ACC112 (cell line): ENCODE data around the gene TMEM37.

Experiments
- H2AFZ ChIP-seq: fragments of 200-600 bp; sonication (generic); one replicate; pipeline ENCODE4 v1.6.0; 2017; ENCODE audit warnings: antibody characterized with exemption, low read length; ENCODE audit not compliant: unreplicated experiment
- H3K27ac ChIP-seq: fragments of 200-600 bp; sonication (generic); 2 replicates; pipeline ENCODE4 v1.5.1; 2014; ENCODE audit warnings: low read depth, mild to moderate bottlenecking, antibody characterized with exemption, low read length, moderate library complexity
- H3K27me3 ChIP-seq: fragments of 200-600 bp; sonication (generic); 2 replicates; pipeline ENCODE4 v1.6.1; 2014; ENCODE audit warnings: mild to moderate bottlenecking, antibody characterized with exemption, low read length, moderate library complexity, mixed read lengths; ENCODE audit not compliant: insufficient read depth
- H3K36me3 ChIP-seq: fragments of 200-600 bp; sonication (generic); 2 replicates; pipeline ENCODE4 v1.6.1; 2016; ENCODE audit warnings: mild to moderate bottlenecking, antibody characterized with exemption, low read length, moderate library complexity, mixed read lengths; ENCODE audit not compliant: insufficient read depth
- H3K4me1 ChIP-seq: fragments of 200-600 bp; sonication (generic); one replicate; pipeline ENCODE4 v1.6.1; 2016; ENCODE audit warnings: low read length, mixed read lengths; ENCODE audit not compliant: insufficient read depth, unreplicated experiment, control insufficient read depth
- H3K4me3 ChIP-seq: fragments of 200-600 bp; sonication (generic); 2 replicates; pipeline ENCODE4 v1.5.1; 2014; ENCODE audit warnings: mild to moderate bottlenecking, low read depth, low read length
- H3K79me2 ChIP-seq: fragments of 200-600 bp; sonication (generic); one replicate; pipeline ENCODE4 v1.6.0; 2016; ENCODE audit warnings: low read length; ENCODE audit not compliant: control insufficient read depth, unreplicated experiment, insufficient read depth

TMEM37 gene

DNA sequence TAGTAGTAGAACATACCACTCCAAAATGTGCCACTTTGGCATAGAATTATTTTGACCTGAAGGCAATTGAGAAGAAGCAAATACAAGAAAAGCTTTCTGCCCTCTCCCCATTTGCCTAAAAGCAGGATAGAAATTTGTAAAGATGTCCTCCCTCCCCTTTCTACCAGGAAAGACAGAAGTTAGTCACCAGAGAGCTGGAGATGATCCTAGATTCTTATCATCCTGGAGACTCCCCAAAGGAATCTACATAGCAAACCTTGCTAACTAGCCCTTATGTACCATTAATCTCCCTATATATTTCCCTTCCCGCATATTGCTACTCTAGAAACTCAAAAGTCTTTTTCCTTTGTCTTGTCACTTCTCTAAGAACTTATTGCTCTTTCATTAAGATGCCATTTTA lies 12.6 kb upstream of the TMEM37 start:
- Histone ChIP-seq H3K27ac (no peak overlapping the region), H3K4me1 (peaks cover 9% of the 10 kb centered on the region), H3K4me3 (no peak overlapping the region), H3K27me3 (peaks cover 49% of the 10 kb centered on the region), H2AFZ (no peak overlapping the region), H3K79me2 (no peaks in the 10 kb centered on the region), H3K36me3 (no peaks in the 10 kb centered on the region)

DNA sequence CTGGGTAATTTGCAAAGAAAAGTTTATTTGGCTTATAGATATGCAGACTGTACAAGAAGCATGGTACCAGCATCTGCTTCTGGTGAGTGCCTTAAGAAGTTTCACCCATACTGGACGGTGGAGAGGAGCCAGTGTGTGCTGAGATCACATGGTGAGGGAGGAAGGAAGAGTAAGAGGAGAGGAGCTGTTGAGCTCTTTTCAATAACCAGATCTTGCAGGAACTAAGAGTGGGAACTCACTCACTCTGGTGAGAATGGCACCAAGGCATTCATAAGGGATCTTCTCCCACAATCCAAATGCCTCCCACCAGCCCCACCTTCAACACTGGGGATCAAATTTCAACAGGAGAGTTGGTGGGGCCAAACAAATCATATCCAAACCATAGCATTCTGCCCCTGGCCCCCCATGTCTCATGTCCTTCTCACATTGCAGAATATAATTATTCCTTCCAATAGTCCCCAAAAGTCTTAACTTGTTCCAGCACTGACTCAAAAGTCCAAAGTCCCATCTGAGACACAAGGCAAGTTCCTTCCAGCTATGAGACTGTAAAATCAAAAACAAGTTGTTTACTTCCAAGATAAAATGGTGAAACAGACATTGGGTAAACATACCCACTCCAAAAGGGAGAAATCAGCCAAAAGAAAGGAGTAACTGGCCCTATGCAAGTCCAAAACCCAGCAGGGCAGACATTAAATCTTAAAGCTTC lies 11.7 kb upstream of the TMEM37 start:
- H3K79me2 ChIP-seq, result no peaks in the 10 kb centered on the region
- H3K27ac ChIP-seq, result no peak overlapping the region
- peaks cover 9% of the 10 kb centered on the region for H3K4me1 ChIP-seq
- peaks cover 47% of the 10 kb centered on the region for H3K27me3 ChIP-seq
- no peak overlapping the region for H2AFZ ChIP-seq
- no peak overlapping the region for H3K4me3 ChIP-seq
- H3K36me3 ChIP-seq, result no peaks in the 10 kb centered on the region

DNA sequence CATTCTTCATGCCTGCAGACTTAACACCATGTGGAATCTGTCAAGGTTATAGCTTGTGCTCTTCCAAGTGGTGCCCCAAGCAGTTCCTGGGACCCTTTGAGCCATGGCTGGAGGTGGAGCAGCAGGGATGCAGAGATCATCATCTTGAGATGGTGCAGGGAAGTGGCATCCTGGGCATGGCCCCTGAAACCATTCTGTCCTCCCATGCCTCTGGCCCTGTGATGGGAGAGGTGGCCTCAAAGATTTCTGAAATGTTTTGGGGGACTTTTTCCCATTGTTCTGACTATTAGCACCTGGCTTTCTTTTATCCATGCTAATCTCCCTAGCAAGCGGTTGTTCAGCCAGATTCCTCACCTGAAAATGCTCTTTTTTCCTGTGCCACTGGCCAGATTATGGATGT lies 10.3 kb upstream of the TMEM37 start:
- no peak overlapping the region for H2AFZ ChIP-seq
- peaks cover 6% of the 10 kb centered on the region for H3K4me1 ChIP-seq
- H3K27ac ChIP-seq, result no peak overlapping the region
- H3K79me2 ChIP-seq, result no peaks in the 10 kb centered on the region
- H3K36me3 ChIP-seq, result no peaks in the 10 kb centered on the region
- H3K27me3 ChIP-seq, result peaks cover 57% of the 10 kb centered on the region
- no peak overlapping the region for H3K4me3 ChIP-seq

DNA sequence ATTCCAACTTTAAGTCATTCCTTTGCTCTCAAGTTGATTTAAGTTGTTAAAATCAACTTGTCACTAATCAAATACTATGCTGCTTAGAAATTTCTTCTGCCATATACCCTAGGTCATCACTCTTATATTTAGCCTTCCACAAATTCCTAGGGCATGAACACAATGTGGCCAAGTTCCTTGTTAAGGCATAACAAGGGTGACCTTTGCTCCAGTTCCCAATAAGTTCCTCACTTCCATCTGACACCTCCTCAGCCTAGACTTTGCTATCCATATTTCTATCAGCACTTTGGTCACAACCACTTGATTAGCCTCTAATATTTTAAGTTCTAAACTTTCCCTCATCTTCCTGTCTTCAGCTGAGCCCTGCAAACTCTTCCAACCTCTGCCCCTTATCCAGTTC lies 9.9 kb upstream of the TMEM37 start:
- no peak overlapping the region for H2AFZ ChIP-seq

DNA sequence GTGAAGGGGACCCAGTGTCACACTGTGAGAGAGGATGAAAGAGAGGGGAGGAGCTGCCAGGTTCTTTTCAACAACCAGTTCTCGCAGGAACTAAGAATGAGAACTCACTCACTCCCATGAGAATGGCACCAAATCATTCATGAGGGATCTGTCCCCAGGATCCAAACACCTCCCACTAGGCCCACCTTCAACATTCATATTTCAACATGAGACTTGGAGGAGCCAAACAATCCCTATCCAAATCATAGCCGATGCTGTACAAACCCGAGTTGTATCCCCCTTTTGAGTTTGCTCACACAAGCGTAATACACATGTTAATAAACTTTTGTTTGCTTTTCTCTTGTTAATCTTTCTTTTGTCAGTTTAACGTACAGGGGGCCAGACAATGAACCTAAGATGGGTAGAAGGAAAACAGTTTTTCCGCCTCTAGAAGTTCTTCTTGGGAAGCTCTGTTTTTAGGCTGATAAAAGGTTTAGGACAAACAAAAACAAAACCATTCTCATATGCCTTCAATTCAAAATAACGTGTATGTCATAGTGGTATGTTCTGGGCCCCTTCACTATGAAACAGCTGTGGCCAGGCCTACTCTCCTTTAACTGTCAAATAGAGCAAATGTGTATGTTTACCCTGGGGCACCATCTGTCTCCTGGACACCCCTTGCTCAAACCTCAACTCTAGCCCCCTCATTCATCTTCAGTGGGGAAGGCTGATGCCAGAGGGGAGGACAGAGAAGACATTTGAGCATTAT lies 9.1 kb upstream of the TMEM37 start:
- Histone ChIP-seq H3K79me2 (no peaks in the 10 kb centered on the region), H3K27me3 (peaks cover 68% of the 10 kb centered on the region), H3K27ac (no peak overlapping the region), H3K4me3 (no peak overlapping the region), H3K36me3 (no peaks in the 10 kb centered on the region), H2AFZ (no peak overlapping the region), H3K4me1 (peaks cover 12% of the 10 kb centered on the region)

More for the DNA sequence above, 9.9 kb upstream of the TMEM37 start:
- Histone ChIP-seq H3K27ac (no peak overlapping the region), H3K36me3 (no peaks in the 10 kb centered on the region), H3K4me1 (peaks cover 10% of the 10 kb centered on the region), H3K4me3 (no peak overlapping the region), H3K27me3 (peaks cover 61% of the 10 kb centered on the region), H3K79me2 (no peaks in the 10 kb centered on the region)

DNA sequence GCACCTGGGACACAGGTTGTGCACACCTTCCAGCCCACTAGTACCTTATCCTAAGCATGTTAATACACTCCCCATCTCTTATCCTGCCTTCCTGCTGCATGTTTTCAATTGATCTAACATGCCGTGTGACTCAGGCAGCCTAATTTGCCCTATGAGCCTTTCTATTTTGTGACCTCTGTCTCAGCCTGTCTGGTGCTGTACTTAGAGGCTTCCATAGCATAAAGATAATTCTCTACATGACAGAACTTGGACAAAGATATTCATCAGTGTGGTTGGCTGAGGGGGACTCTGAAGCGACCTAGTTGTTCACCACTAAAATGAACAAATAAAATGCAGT lies 8.6 kb upstream of the TMEM37 start:
- Histone ChIP-seq H3K27me3 (peaks cover 69% of the 10 kb centered on the region), H3K4me3 (no peak overlapping the region), H3K4me1 (peaks cover 12% of the 10 kb centered on the region), H3K27ac (no peak overlapping the region), H2AFZ (no peak overlapping the region), H3K79me2 (no peaks in the 10 kb centered on the region), H3K36me3 (no peaks in the 10 kb centered on the region)

DNA sequence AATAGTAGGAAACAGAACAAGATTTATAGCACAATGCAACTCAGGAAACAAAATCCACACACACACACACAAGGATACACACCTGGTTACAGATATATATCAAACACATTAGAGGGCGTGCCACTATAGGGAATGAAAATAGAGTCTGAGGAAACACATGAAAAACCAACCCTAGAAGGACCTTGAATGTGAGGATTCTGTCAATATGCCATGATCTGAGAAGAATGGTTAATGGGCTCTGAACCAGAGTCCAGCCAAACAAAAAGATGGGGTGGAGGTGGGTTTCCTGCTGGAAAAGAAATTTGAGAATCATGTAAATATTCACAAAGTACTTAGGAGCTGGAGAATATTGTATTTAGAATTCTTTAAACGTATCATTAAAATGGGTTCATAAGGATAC lies 7.8 kb upstream of the TMEM37 start:
- peaks cover 66% of the 10 kb centered on the region for H3K27me3 ChIP-seq

DNA sequence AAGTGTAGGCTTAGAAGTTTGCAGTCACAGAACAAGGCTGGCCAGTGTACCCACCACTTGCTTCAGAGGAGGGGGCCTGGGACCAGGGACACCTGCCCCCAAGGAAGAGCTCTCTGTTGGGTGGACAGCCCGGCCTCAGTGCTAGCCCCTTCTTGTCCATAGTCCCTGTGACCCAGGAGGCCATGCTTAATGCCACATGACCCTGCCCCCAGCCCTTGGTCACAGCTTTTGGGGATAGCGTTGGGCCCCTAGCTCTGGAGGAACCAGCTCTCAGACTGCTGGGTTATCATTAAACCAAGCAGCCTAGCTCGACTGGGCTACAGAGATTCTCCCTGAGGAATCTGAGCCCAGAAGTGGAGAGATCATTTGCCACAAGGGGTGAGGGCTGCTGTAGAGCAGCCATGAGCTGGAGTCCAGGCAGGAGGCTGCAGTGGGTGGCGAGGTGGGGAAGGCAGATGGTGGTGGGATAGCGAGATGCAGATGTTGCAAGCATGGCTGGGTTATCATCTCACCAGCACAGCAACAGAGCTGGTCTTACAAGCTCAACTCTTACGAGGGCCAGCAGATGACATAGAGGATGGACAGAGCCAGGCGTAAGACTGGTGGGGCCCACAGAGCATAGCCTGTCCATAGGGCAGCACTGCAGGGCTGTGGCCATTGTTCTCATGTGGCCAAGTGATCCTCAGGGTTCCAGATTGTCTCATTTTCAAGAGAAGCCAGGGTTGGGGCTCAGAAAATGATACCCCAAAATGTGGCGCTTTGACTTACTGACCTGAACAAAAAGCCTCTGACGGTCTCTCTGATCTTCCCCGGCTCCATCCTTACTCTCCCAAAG lies 7.2 kb upstream of the TMEM37 start:
- H3K27ac ChIP-seq, result no peak overlapping the region
- no peak overlapping the region for H2AFZ ChIP-seq
- peaks cover 66% of the 10 kb centered on the region for H3K27me3 ChIP-seq
- H3K79me2 ChIP-seq, result no peaks in the 10 kb centered on the region
- no peaks in the 10 kb centered on the region for H3K36me3 ChIP-seq
- H3K4me3 ChIP-seq, result no peak overlapping the region
- peaks cover 12% of the 10 kb centered on the region for H3K4me1 ChIP-seq

More for the DNA sequence above, 7.8 kb upstream of the TMEM37 start:
- H3K27ac ChIP-seq, result no peak overlapping the region
- H3K79me2 ChIP-seq, result no peaks in the 10 kb centered on the region
- no peak overlapping the region for H2AFZ ChIP-seq
- H3K36me3 ChIP-seq, result no peaks in the 10 kb centered on the region
- peaks cover 12% of the 10 kb centered on the region for H3K4me1 ChIP-seq
- no peak overlapping the region for H3K4me3 ChIP-seq

DNA sequence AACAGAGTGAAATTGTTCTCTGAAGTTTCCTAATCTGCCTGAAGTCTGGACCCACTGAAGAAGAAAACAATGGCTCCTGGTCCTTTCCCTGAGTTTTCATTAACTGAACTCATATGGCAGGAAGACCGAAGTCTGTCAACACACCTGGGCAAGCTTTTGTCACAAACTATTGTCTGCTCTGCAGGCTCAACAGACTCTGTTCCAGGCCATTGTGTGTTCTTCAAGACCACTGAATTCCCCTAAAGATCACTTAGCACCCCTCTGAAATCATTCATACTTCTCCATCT lies 6.6 kb upstream of the TMEM37 start:
- Histone ChIP-seq H3K27ac (no peak overlapping the region), H3K27me3 (peaks cover 61% of the 10 kb centered on the region), H3K79me2 (no peaks in the 10 kb centered on the region), H2AFZ (no peak overlapping the region), H3K4me3 (no peak overlapping the region), H3K4me1 (peaks cover 16% of the 10 kb centered on the region), H3K36me3 (no peaks in the 10 kb centered on the region)

DNA sequence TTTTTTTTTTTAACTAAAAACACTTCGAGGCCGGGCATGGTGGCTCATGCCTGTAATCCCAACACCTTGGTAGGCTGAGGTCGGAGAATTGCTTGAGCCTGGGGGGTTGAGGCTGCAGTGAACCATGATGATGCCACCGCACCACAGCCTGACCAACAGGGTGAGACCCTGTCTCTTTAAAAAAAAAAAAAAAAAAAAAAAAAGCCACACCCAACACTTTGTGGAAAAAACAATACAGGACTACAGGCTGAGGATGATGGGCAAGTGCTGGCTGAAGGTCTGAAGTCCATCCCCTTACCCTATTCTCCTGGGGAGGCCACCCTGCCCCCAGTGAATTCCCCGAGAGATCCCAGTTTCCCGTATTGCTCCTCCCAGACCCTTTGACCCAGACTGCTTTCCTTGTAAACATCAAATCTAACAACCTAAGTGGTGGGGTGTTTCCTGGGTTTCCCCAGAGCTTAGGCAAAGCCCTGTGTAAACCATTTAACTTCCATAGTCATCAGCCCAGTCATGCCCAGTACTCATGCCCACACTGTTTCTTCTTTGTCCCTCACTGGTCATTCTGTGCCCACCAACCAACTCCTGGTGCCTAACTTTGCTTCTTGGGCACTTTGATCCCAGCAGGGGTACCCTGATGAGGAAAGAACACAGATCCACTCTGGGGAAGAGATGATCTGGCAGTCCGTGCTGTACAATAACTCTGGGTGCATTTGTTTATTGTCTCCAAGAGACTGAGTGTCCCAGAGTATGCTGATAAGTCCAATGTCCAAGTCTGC lies 5.8 kb upstream of the TMEM37 start:
- H3K79me2 ChIP-seq, result no peaks in the 10 kb centered on the region
- no peak overlapping the region for H2AFZ ChIP-seq
- peaks cover 54% of the 10 kb centered on the region for H3K27me3 ChIP-seq
- no peak overlapping the region for H3K4me3 ChIP-seq
- no peak overlapping the region for H3K27ac ChIP-seq
- H3K36me3 ChIP-seq, result no peaks in the 10 kb centered on the region
- peaks cover 19% of the 10 kb centered on the region for H3K4me1 ChIP-seq
